H1 (cell line): ENCODE data around the gene XDH. TPM values are rescaled to one million over a fixed set of nuclear protein-coding genes. Genes with fewer than 3 reads are reported as not detected.

Experiments
- CTCF ChIA-PET: fragments of 300-600 bp; sonication (Branson Sonifier 250); formaldehyde crosslinking; loops from one replicate; lab custom pipeline; 2021; ENCODE audit not compliant: partially characterized antibody; lab: Charles Lee
- POLR2A ChIA-PET: fragments of 300-600 bp; sonication (Branson Sonifier 250); formaldehyde crosslinking; loops from one replicate; lab custom pipeline; 2021; ENCODE audit warnings: inconsistent platforms; ENCODE audit not compliant: partially characterized antibody; lab: Charles Lee
- DNase-seq, 2 experiments: peaks; one replicate each; pipeline versions ENCODE4 v3.0.0 to v3.0.0-alpha.2; 2010 to 2022; ENCODE audit warnings: low spot score in 2 of 2, low read depth in 1 of 2, mixed read lengths in 1 of 2
- FAIRE-seq: peaks from 2 replicates; lab custom pipeline; 2011; peaks lifted over from hg19 to GRCh38; lab: Jason Lieb, UNC
- H2AFZ ChIP-seq: 2 replicates; pipeline ENCODE4 v1.8.1; 2012; ENCODE audit warnings: low read length, inconsistent platforms
- H2AK5ac ChIP-seq: 2 replicates; pipeline ENCODE4 v1.6.1; 2013; ENCODE audit warnings: low read depth, low read length
- H2BK120ac ChIP-seq: replicated peaks from 2 replicates; pipeline ENCODE3; 2013; ENCODE audit warnings: low read depth, low read length, inconsistent platforms
- H2BK12ac ChIP-seq: 2 replicates; pipeline ENCODE4 v1.6.1; 2013; ENCODE audit warnings: low read depth, low read length
- H2BK15ac ChIP-seq: 2 replicates; pipeline ENCODE4 v1.6.1; 2013; ENCODE audit warnings: low read length
- H2BK20ac ChIP-seq: 2 replicates; pipeline ENCODE4 v1.6.1; 2013; ENCODE audit warnings: low read length
- H2BK5ac ChIP-seq: 2 replicates; pipeline ENCODE4 v1.6.1; 2013; ENCODE audit warnings: low read depth, low read length
- H3K14ac ChIP-seq: 2 replicates; pipeline ENCODE4 v1.6.1; 2013; ENCODE audit warnings: inconsistent platforms; ENCODE audit not compliant: insufficient read length
- H3K18ac ChIP-seq: 2 replicates; pipeline ENCODE4 v1.6.1; 2013; ENCODE audit warnings: low read length; ENCODE audit errors: extremely low read depth
- H3K23ac ChIP-seq: 2 replicates; pipeline ENCODE4 v1.6.1; 2013; ENCODE audit warnings: inconsistent platforms; ENCODE audit not compliant: insufficient read length
- H3K23me2 ChIP-seq: 2 replicates; pipeline ENCODE4 v1.6.1; 2013; ENCODE audit warnings: low read depth, low read length
- H3K27ac ChIP-seq: 2 replicates; pipeline ENCODE4 v1.6.1; 2011; ENCODE audit warnings: low read depth, low read length, inconsistent platforms
- H3K27me3 ChIP-seq, 4 experiments: replicated peaks in 1 of 4; 1 replicate in 1 of 4; 2 replicates in 3 of 4; pipeline versions ENCODE4 v1.6.1 to v1.8.1; 2011 to 2013; ENCODE audit warnings: low read length in 3 of 4, mild to moderate bottlenecking in 3 of 4, inconsistent platforms in 2 of 4, mixed read lengths in 2 of 4, moderate library complexity in 1 of 4; ENCODE audit not compliant: control insufficient read depth in 3 of 4, insufficient read depth in 3 of 4; ENCODE audit errors: extremely low read depth in 1 of 4
- H3K36me3 ChIP-seq, 4 experiments: 2 replicates each; pipeline versions ENCODE4 v1.6.1 to v1.8.1; 2011 to 2013; ENCODE audit warnings: mild to moderate bottlenecking in 4 of 4, low read length in 3 of 4, moderate library complexity in 2 of 4, control low read depth in 1 of 4, inconsistent platforms in 1 of 4; ENCODE audit not compliant: insufficient read depth in 4 of 4, control insufficient read depth in 2 of 4
- H3K4ac ChIP-seq: replicated peaks from 2 replicates; pipeline ENCODE3; 2013; ENCODE audit warnings: low read length, low read depth, mixed read lengths, inconsistent platforms; ENCODE audit not compliant: insufficient read length
- H3K4me1 ChIP-seq, 4 experiments: replicated peaks in 1 of 4; 1 replicate in 1 of 4; 2 replicates in 3 of 4; pipeline versions ENCODE4 v1.6.1 to v1.8.1; 2011 to 2013; ENCODE audit warnings: low read length in 3 of 4, inconsistent platforms in 2 of 4, mixed read lengths in 1 of 4; ENCODE audit not compliant: insufficient read depth in 4 of 4, control insufficient read depth in 3 of 4
- H3K4me2 ChIP-seq, 2 experiments: 2 replicates each; pipeline versions ENCODE4 v1.6.1 to v1.8.1; 2011 to 2013; ENCODE audit warnings: low read depth in 2 of 2, low read length in 2 of 2, control low read depth in 1 of 2, inconsistent platforms in 1 of 2, mild to moderate bottlenecking in 1 of 2; ENCODE audit not compliant: insufficient read depth in 1 of 2
- H3K4me3 ChIP-seq, 4 experiments: fragments of 200-600, 300-600 bp in 1 of 4; sonication (generic), shearing (Covaris generic), sonication (Bioruptor Twin) in 1 of 4; 2 replicates each; pipeline versions ENCODE4 v1.5.1 to v1.8.1; 2011 to 2016; ENCODE audit warnings: low read length in 4 of 4, low read depth in 3 of 4, control low read depth in 2 of 4, inconsistent platforms in 2 of 4, mild to moderate bottlenecking in 2 of 4, mixed read lengths in 1 of 4, moderate library complexity in 1 of 4; ENCODE audit not compliant: insufficient read depth in 2 of 4; ENCODE audit errors: extremely low read depth in 1 of 4
- H3K56ac ChIP-seq: replicated peaks from 2 replicates; pipeline ENCODE3; 2013; ENCODE audit warnings: low read depth, mild to moderate bottlenecking, mixed read lengths, low read length, inconsistent platforms; ENCODE audit not compliant: insufficient read length
- H3K79me1 ChIP-seq: 2 replicates; pipeline ENCODE4 v1.6.1; 2013; ENCODE audit warnings: low read depth, low read length, control low read depth
- H3K79me2 ChIP-seq, 2 experiments: 2 replicates each; pipeline versions ENCODE4 v1.6.1 to v1.8.1; 2012 to 2013; ENCODE audit warnings: low read length in 2 of 2, mild to moderate bottlenecking in 2 of 2, inconsistent platforms in 1 of 2; ENCODE audit not compliant: insufficient read depth in 2 of 2, control insufficient read depth in 1 of 2
- H3K9ac ChIP-seq, 4 experiments: replicated peaks in 1 of 4; 1 replicate in 1 of 4; 2 replicates in 3 of 4; pipeline versions ENCODE4 v1.6.1 to v1.8.1; 2011 to 2013; ENCODE audit warnings: low read depth in 3 of 4, low read length in 3 of 4, control low read depth in 2 of 4, mild to moderate bottlenecking in 2 of 4, moderate library complexity in 2 of 4, inconsistent platforms in 1 of 4; ENCODE audit errors: extremely low read depth in 1 of 4
- H3K9me3 ChIP-seq, 2 experiments: 2 replicates each; pipeline versions ENCODE4 v1.6.1 to v1.8.1; 2012 to 2013; ENCODE audit warnings: mild to moderate bottlenecking in 2 of 2, moderate library complexity in 2 of 2, control low read depth in 1 of 2, inconsistent platforms in 1 of 2, low read depth in 1 of 2, low read length in 1 of 2, mixed read lengths in 1 of 2; ENCODE audit not compliant: insufficient read depth in 2 of 2
- H4K20me1 ChIP-seq, 2 experiments: replicated peaks in 1 of 2; 2 replicates each; pipeline versions ENCODE3 to v1.8.1; 2011 to 2013; ENCODE audit warnings: inconsistent platforms in 2 of 2, low read length in 2 of 2, mild to moderate bottlenecking in 1 of 2; ENCODE audit not compliant: insufficient read depth in 2 of 2, control insufficient read depth in 1 of 2
- H4K5ac ChIP-seq: 2 replicates; pipeline ENCODE4 v1.6.1; 2013; ENCODE audit warnings: low read length, low read depth, mixed read lengths, inconsistent platforms; ENCODE audit not compliant: insufficient read length
- H4K8ac ChIP-seq: 2 replicates; pipeline ENCODE4 v1.8.0; 2013; ENCODE audit warnings: mild to moderate bottlenecking, moderate library complexity, low read length, inconsistent platforms; ENCODE audit not compliant: insufficient read depth; ENCODE audit errors: extremely low read depth
- H4K91ac ChIP-seq: replicated peaks from 2 replicates; pipeline ENCODE3; 2013; ENCODE audit warnings: low read length, mixed read lengths, inconsistent platforms; ENCODE audit not compliant: insufficient read length
- HDAC2 ChIP-seq, 2 experiments: fragments of 300-600 bp in 1 of 2; sonication (generic) in 1 of 2; IDR thresholded peaks; 2 replicates each; pipeline ENCODE4 v1.6.1; 2011 to 2012; ENCODE audit warnings: low read depth in 2 of 2, low read length in 2 of 2, mild to moderate bottlenecking in 2 of 2, moderate library complexity in 2 of 2, borderline replicate concordance in 1 of 2, inconsistent platforms in 1 of 2
- KDM4A ChIP-seq: IDR thresholded peaks from one replicate; pipeline ENCODE4 v1.7.1; 2012; ENCODE audit warnings: low read depth, mild to moderate bottlenecking, moderate library complexity, low read length, inconsistent platforms; ENCODE audit not compliant: severe bottlenecking
- POU5F1 ChIP-seq: IDR thresholded peaks from 2 replicates; pipeline ENCODE4 v1.6.1; 2011; ENCODE audit warnings: low read depth, mild to moderate bottlenecking, low read length, moderate library complexity
- RXRA ChIP-seq: IDR thresholded peaks from 2 replicates; pipeline ENCODE4 v1.6.1; 2011; ENCODE audit warnings: low read depth, mild to moderate bottlenecking, low read length, moderate library complexity; ENCODE audit not compliant: insufficient read depth
- SAP30 ChIP-seq: fragments of 300-600 bp; sonication (generic); IDR thresholded peaks from 2 replicates; pipeline ENCODE4 v1.7.1; 2012; ENCODE audit warnings: low read length, moderate library complexity, mild to moderate bottlenecking, inconsistent platforms; ENCODE audit not compliant: insufficient read depth, insufficient replicate concordance
- WGBS, 2 experiments: shearing (Covaris generic) in 1 of 2; methylation state at CpG; one replicate each; pipeline versions ENCODE4 v1.1.6 to v1.1.7; 2013 to 2015; ENCODE audit warnings: low lambda C conversion rate in 2 of 2, mixed read lengths in 2 of 2, inconsistent platforms in 1 of 2, low coverage in 1 of 2, missing lambda C conversion rate in 1 of 2; ENCODE audit not compliant: insufficient replicate concordance in 2 of 2, insufficient coverage in 1 of 2, insufficient read length in 1 of 2; ENCODE audit errors: extremely low coverage in 1 of 2, missing lambda C conversion rate in 1 of 2; 5-methylcytosine and 5-hydroxymethylcytosine counted together
- polyA plus RNA-seq, 7 experiments: library from polyadenylated mRNA; depleted of rRNA in 3 of 7; stranded (reverse) in 5 of 7; unstranded in 2 of 7; fragments of >200 nt in 5 of 7; fragments of 200-250 nt in 2 of 7; gene quantifications; 1 replicate in 5 of 7; 2 replicates in 1 of 7; 4 replicates in 1 of 7; pipeline versions ENCODE4 v1.2.1 to v1.2.3, GENCODE V29; 2011 to 2013; ENCODE audit warnings: missing spikeins in 2 of 7, mixed read lengths in 2 of 7
- total RNA-seq: library from RNA; stranded (reverse); fragmentation: NEBNext Ultra II Directional; extraction: Animal tissue kit (Norgen Biotek cat#: 25700); gene quantifications from 2 replicates; pipeline ENCODE4 v1.2.1, GENCODE V29; 2021

XDH gene
- total and polyA plus RNA-seq, 2 of the 8 experiments (the other 6 are each of a cell fraction or from before 2014, with no cell fraction given) = 0.68 to 1.2 TPM

GRCh38 chr2:31402388-31402787 lies 12.2 kb downstream of the XDH start:
- Histone ChIP-seq H3K79me1 (no peaks in the 10 kb centered on the region), H3K23me2 (no peaks in the 10 kb centered on the region), H4K20me1 (no peaks in the 10 kb centered on the region), H3K4ac (no peak overlapping the region), H2BK20ac (no peak overlapping the region), H2BK12ac (no peak overlapping the region), H3K27ac (no peak overlapping the region), H4K91ac (no peak overlapping the region), H2BK120ac (no peak overlapping the region), H3K79me2 (no peaks in the 10 kb centered on the region), H3K23ac (no peak overlapping the region), H3K56ac (no peak overlapping the region), H3K27me3 (no peaks in the 10 kb centered on the region), H3K14ac (no peak overlapping the region), H3K9me3 (peaks cover 10 to 29% of the 10 kb centered on the region in 2 experiments; a peak in 3 of 4 replicates), H2BK5ac (no peak overlapping the region), H3K4me3 (no peak overlapping the region), H4K8ac (no peak overlapping the region), H3K4me1 (peaks cover 0 to 8% (median 0%) of the 10 kb centered on the region in 4 experiments; a peak in 1 of 7 replicates), H2BK15ac (no peak overlapping the region), H3K36me3 (no peaks in the 10 kb centered on the region), H3K18ac (no peak overlapping the region), H4K5ac (no peak overlapping the region), H2AFZ (no peak overlapping the region), H2AK5ac (no peak overlapping the region), H3K9ac (no peak overlapping the region), H3K4me2 (no peak overlapping the region)
- DNase-seq (no peak), FAIRE-seq (no peak)
- ChIA-PET POLR2A (interaction anchor here (1.3 kb wide), 1 partner anchor 47 kb away, joined by 3 read pairs; no protein-coding TSS in a partner anchor), CTCF (interaction anchor here (1.3 to 1.7 kb wide), 3 partner anchors 11 to 121 kb away, joined by 3 to 12 read pairs (median 6); no protein-coding TSS in a partner anchor)
- TF ChIP-seq HDAC2 (IDR thresholded peaks at IDR 0.05; ENCODE audit: borderline replicate concordance in 1 of 2, low read depth in 2 of 2, low read length in 2 of 2) (no peak), RXRA (no peak), POU5F1 (no peak), KDM4A (no peak), SAP30 (no peak)
- 93% methylated on average over 1 of the region's 1 CpG; no CpG with 5 or more reads in 1 of the 2 experiments for WGBS, 2 experiments
